IPS-18a (cell line): ENCODE results near the gene MBD1.
A peak's percentile ranks its signal among the peaks of the same experiment; 100 is the strongest.

Experiments
- H3K27ac ChIP-seq: one replicate; pipeline ENCODE4 v1.5.1; 2013; ENCODE audit warnings: low read length
- H3K27me3 ChIP-seq: one replicate; pipeline ENCODE4 v1.6.1; 2013; ENCODE audit warnings: mild to moderate bottlenecking, low read length; ENCODE audit not compliant: control insufficient read depth, insufficient read depth
- H3K36me3 ChIP-seq: one replicate; pipeline ENCODE4 v1.6.1; 2013; ENCODE audit warnings: low read depth, low read length; ENCODE audit not compliant: control insufficient read depth
- H3K4me1 ChIP-seq: one replicate; pipeline ENCODE4 v1.6.1; 2013; ENCODE audit warnings: low read depth, low read length; ENCODE audit not compliant: control insufficient read depth
- H3K4me3 ChIP-seq: one replicate; pipeline ENCODE4 v1.5.1; 2013; ENCODE audit warnings: low read length
- H3K9ac ChIP-seq: one replicate; pipeline ENCODE4 v1.6.1; 2013; ENCODE audit warnings: mild to moderate bottlenecking, low read length, moderate library complexity
- H3K9me3 ChIP-seq: one replicate; pipeline ENCODE4 v1.6.1; 2013; ENCODE audit warnings: low read depth, low read length; ENCODE audit not compliant: control insufficient read depth

The MBD1 gene, protein sequence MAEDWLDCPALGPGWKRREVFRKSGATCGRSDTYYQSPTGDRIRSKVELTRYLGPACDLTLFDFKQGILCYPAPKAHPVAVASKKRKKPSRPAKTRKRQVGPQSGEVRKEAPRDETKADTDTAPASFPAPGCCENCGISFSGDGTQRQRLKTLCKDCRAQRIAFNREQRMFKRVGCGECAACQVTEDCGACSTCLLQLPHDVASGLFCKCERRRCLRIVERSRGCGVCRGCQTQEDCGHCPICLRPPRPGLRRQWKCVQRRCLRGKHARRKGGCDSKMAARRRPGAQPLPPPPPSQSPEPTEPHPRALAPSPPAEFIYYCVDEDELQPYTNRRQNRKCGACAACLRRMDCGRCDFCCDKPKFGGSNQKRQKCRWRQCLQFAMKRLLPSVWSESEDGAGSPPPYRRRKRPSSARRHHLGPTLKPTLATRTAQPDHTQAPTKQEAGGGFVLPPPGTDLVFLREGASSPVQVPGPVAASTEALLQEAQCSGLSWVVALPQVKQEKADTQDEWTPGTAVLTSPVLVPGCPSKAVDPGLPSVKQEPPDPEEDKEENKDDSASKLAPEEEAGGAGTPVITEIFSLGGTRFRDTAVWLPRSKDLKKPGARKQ

DNA sequence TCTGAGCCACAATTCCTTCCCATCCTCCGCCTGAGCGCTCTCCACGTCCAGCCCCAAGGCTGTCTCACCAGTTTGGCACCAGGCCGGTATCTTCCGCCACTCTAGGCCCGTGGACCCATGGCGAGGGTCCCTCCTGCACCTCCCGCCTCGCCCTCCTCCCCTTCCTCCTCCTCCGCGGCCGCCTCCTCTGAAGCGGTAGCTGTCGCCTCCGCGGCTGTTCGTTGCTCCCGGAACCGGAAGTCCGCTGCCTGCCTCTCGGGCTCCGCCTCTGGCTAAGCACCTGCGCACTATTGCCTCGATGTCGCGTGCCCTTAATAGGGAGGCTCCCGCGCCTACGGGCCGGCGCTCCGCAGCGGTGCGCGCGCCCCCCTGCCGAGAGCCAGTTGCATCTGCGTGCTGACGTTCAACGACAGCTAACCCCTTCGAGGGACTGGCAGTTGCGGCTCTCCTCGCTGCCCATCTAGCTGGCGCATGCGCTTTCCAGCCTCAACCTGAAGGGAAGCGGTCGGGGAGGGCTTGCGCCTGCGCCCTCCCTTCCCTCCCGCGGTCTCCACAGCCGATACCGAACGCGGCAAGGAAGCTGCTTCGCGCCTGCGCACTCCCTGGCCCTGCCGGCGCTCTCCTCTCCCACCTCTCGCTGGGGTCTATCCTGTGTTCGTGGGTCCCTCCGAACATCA is at the start of gene MBD1:
TSS of gene MBD1 (minus strand) at position 229 of the 677 bp plus-strand sequence. CDS start 1,531 bp downstream, outside the sequence.
- Histone ChIP-seq H3K27ac (peak within 1 kb of the TSS; percentile 75), H3K9me3 (no peaks in the 10 kb centered on the region), H3K36me3 (peaks cover 35% of the 10 kb centered on the region)

DNA sequence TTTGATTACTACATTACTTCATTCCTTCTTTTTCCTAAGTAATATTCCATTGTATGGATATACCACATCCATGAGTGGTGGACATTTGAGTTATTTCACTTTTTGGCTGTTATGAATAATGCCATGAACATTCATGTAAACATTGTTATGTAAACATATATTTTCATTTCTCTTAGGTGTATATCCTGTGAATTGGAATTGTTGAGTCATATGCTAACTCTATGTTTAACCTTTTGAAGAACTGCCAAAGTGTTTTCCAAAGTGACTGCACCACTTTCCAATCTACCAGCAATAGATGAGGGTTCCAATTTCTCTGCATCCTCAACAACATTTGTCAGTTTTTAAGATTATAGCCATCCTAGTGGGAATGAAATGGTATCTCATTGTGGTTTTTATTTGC is 48.9 kb upstream of the MBD1 start:
- no peaks in the 10 kb centered on the region for H3K27me3 ChIP-seq

More for the DNA sequence above, at the start of gene MBD1:
- peak within 1 kb of the TSS; percentile 99 for H3K4me3 ChIP-seq
- no peaks in the 10 kb centered on the region for H3K27me3 ChIP-seq
- H3K4me1 ChIP-seq, result peaks cover 4% of the 10 kb centered on the region
- H3K9ac ChIP-seq, result peak within 1 kb of the TSS; percentile 85

DNA sequence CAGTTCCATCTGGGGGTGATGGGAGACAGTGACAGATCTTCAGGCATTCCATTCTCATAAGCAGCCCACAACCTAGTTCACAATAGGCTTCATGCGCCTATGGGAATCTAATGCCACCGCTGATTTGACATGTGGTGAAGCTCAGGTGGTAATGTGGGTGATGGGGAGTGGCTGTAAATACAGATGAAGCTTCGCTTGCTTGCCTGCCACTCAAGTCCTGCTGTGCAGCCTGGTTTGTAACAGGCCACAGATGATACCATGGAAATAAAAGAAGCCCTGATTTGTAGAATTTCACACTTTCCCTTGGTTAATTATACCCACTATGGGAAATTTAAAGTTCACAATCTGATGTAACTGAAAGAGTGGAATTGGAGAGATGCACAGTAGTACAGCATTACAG is 46.7 kb upstream of the MBD1 start:
- H3K9me3 ChIP-seq, result no peaks in the 10 kb centered on the region
- H3K27ac ChIP-seq, result no peak overlapping the region
- H3K4me3 ChIP-seq, result no peak overlapping the region
- H3K4me1 ChIP-seq, result no peaks in the 10 kb centered on the region
- no peak overlapping the region for H3K9ac ChIP-seq
- H3K27me3 ChIP-seq, result no peaks in the 10 kb centered on the region
- H3K36me3 ChIP-seq, result no peaks in the 10 kb centered on the region

More for the DNA sequence above, 48.9 kb upstream of the MBD1 start:
- no peak overlapping the region for H3K9ac ChIP-seq
- H3K9me3 ChIP-seq, result no peaks in the 10 kb centered on the region
- H3K4me1 ChIP-seq, result no peaks in the 10 kb centered on the region
- H3K4me3 ChIP-seq, result no peak overlapping the region
- H3K36me3 ChIP-seq, result no peaks in the 10 kb centered on the region
- no peak overlapping the region for H3K27ac ChIP-seq

DNA sequence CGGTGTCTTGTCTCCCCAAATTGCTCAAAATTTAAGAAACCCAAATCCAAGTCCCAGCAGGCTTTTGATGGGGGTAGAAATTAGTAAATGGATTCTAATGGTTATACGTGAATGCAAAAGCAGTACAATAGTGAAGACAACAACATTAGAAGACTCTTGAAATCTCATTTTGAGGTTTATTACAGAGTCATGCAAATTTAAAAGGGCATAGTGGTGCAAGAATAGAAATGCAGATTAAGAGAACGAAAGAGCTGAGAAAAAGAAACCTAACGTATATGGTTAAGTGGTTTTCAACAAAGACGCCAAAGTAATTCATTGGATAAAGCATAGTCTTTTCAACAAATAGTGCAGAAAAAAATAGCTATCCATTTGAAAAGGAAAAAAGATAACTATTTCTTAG is 39.4 kb upstream of the MBD1 start:
- Histone ChIP-seq H3K9me3 (no peaks in the 10 kb centered on the region), H3K9ac (no peak overlapping the region)

DNA sequence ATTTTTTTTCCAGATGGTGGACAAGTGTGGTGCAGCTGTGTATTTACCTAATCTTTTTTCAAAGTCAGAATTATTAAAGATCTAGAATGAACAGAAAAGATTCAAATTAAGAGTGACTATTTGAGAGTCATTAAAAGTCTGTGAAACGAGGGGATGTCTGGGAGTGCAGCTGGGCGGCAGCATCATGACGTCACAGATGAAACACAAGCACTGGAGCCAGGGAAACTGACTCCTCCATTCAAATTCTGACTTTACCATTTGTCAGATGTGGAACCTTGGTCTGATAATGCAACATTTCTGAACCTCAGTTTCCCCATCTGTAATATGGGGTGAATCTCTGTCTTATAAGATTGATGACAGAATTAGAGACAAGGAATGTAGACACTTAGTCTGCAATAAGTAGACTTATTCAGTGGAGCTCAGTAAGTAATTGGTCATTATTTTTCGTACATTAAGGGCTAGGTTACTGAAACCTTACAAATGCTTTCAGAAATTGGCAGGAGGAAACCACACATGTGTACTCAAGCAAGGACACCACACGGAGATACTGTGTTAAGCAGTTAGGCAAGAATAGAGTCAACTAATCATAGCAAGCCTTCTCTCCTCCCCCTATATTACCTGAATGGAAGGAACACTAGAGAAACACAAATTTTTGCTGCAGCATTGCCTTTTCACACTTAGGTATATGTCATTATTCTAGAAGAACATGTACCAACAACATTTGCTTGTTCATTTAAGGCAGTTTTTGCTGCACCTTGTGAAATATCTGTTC is 34.0 kb upstream of the MBD1 start:
- Histone ChIP-seq H3K9me3 (no peaks in the 10 kb centered on the region), H3K27ac (no peak overlapping the region), H3K4me3 (no peak overlapping the region), H3K27me3 (no peaks in the 10 kb centered on the region), H3K36me3 (no peaks in the 10 kb centered on the region), H3K4me1 (no peaks in the 10 kb centered on the region), H3K9ac (no peak overlapping the region)

More for the DNA sequence above, 39.4 kb upstream of the MBD1 start:
- no peak overlapping the region for H3K4me3 ChIP-seq
- no peaks in the 10 kb centered on the region for H3K36me3 ChIP-seq
- H3K27me3 ChIP-seq, result no peaks in the 10 kb centered on the region
- H3K4me1 ChIP-seq, result peaks cover 10% of the 10 kb centered on the region
- H3K27ac ChIP-seq, result no peak overlapping the region

DNA sequence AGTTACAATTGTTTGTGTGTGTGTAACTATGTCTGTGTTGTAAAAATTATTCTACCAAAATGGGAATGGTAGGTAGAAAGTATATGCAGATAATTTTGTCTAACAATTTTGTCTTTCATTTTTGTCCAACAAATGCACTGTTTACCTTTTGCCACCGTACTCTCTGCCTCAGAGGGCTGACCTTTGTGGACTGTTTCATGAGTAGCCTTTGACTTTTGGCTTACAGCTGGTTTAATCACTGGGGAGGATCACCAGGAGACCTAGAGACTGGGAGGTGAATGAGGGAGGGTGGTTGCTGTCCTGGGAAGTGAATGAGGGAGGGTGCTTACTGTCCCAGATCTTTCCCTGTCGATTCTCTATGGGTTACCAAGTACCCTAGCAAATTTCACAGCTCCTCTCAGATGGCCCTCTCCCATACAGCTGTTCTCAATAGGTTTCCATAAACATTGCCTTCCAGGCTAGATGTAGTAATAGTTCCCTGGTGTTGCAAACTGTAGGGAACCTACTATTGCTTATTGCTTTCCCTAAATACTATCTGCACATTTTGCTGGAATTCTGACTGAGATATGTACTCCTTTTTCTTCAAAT is 32.6 kb upstream of the MBD1 start:
- peaks cover 2% of the 10 kb centered on the region for H3K27me3 ChIP-seq
- no peaks in the 10 kb centered on the region for H3K4me1 ChIP-seq
- no peaks in the 10 kb centered on the region for H3K9me3 ChIP-seq
- no peak overlapping the region for H3K27ac ChIP-seq
- H3K9ac ChIP-seq, result no peak overlapping the region
- no peak overlapping the region for H3K4me3 ChIP-seq
- H3K36me3 ChIP-seq, result no peaks in the 10 kb centered on the region

DNA sequence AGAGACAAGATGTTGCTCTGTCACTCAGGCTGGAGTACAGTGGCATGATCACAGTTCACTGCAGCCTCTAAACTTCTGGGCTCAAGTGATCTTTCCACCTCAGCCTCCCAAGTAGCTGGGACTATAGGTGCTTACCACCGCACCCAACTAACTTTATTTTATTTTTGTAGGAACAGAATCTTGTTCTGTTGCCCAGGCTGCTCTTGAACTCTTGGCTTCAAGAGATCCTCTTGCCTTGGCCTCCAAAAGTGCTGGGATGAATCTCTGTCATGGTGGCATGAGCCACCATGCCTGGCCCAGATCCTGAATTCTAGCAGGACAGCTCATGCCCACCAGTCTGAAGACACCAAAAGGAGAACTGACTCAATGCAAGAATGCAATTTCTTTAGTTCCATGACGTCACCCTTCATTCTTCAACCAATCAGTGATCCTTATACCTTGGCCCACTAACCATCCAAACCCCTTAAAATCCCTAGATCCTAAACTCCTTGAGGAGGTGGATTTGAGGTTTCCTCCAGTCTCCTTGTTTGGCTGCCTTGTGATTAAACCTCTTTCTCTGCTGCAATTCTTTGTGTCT is 31.8 kb upstream of the MBD1 start:
- Histone ChIP-seq H3K9me3 (no peaks in the 10 kb centered on the region), H3K27ac (no peak overlapping the region), H3K9ac (no peak overlapping the region), H3K27me3 (peaks cover 10% of the 10 kb centered on the region), H3K4me3 (no peak overlapping the region), H3K36me3 (no peaks in the 10 kb centered on the region), H3K4me1 (no peaks in the 10 kb centered on the region)

DNA sequence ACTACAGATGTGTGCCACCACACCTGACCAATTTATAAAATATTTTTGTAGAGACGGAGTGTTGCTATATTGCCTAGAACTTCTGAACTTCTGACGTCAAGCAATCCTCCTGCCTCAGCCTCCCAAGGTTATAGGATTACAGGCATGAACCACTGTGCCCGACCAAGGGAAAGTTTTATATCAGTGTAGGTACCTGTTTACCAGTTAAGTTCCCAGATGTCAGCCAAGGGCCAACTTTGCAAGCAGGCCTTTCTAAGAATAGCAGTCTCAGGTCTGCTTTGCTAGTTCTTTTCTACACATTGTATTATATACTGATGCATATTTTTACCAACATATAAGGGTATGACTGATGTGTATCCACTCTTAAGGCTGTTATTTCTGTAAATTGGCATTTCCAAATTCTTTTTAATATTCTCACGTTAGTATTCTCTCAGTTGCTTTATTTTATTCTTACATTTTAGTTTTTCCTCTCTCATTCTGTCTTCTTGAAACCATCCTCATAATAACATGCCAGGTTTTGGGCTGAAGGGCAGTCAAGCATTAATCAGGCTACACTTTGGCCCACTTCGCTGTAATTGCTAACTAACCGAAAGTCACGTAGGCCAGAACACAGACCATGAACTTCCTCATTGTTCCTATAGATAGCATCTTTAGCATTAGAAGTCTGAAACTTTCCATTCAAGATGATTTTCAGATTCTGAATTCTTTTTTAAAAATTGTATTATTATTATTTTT is 31.1 kb upstream of the MBD1 start:
- Histone ChIP-seq H3K4me3 (no peak overlapping the region), H3K4me1 (no peaks in the 10 kb centered on the region), H3K27me3 (peaks cover 13% of the 10 kb centered on the region), H3K9me3 (no peaks in the 10 kb centered on the region), H3K27ac (no peak overlapping the region), H3K9ac (no peak overlapping the region), H3K36me3 (no peaks in the 10 kb centered on the region)

DNA sequence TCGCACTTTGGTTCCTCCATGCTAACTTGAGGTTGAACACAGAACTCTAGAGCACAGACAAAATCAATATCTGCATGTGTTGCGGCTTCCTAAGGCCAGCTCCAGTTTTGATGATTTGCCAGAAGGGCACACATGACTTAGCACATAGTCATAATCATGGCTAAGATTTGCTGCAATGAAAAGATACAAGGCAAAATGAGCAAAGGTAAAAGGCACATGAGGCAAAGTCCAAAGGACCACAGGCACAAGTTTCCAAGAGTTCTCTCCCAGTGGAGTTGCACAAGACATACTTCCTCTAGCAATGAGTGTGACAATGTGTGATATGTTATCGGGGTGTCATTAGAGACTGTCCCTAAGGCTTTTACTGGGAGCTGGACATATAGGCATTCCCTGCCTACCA is 30.3 kb upstream of the MBD1 start:
- H3K4me1 ChIP-seq, result no peaks in the 10 kb centered on the region
- no peaks in the 10 kb centered on the region for H3K9me3 ChIP-seq
- H3K27ac ChIP-seq, result no peak overlapping the region
- H3K9ac ChIP-seq, result no peak overlapping the region
- no peaks in the 10 kb centered on the region for H3K36me3 ChIP-seq
- no peak overlapping the region for H3K4me3 ChIP-seq
- H3K27me3 ChIP-seq, result peaks cover 13% of the 10 kb centered on the region

DNA sequence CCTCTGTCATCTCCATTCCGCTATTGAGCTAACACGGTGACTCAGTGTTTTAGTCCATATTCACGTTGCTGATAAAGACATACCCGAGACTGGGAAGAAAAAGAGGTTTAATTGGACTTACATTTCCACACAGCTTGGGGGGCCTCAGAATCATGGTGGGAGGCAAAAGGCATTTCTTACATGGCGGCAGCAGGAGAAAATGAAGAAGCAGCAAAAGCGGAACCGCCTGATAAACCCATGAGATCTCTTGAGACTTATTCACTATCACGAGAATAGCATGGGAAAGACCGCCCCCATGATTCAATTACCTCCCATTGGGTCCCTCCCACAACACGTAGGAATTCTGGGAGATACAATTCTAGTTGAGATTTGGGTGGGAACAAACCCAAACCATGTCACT is 28.8 kb upstream of the MBD1 start:
- Histone ChIP-seq H3K9ac (no peak overlapping the region), H3K27me3 (peaks cover 13% of the 10 kb centered on the region), H3K27ac (no peak overlapping the region), H3K36me3 (no peaks in the 10 kb centered on the region), H3K4me3 (no peak overlapping the region), H3K4me1 (no peaks in the 10 kb centered on the region), H3K9me3 (peaks cover 4% of the 10 kb centered on the region)
